Tibial nerve (tissue), 4 donors: ENCODE data around the gene NDRG2. TPM values are rescaled to one million over a fixed set of nuclear protein-coding genes. Genes with fewer than 3 reads are reported as not detected.

ENCODE experiments used
- DNase-seq, 2 donors: peaks; one replicate each; pipeline ENCODE4 v3.0.0-alpha.2; 2019; ENCODE audit warnings: low spot score in 2 of 2
- H3K27ac ChIP-seq, 4 donors: fragments of 200-600 bp; sonication (generic) in 3 of 4; one replicate each; pipeline ENCODE4 v1.5.1; 2017 to 2019; ENCODE audit warnings: mild to moderate bottlenecking in 1 of 4
- H3K27me3 ChIP-seq, 2 donors: fragments of 200-600 bp; sonication (generic) in 1 of 2; one replicate each; pipeline versions ENCODE4 v1.5.1 to v1.6.0; 2017 to 2019
- H3K36me3 ChIP-seq, 3 donors: fragments of 200-600 bp; sonication (generic); one replicate each; pipeline ENCODE4 v1.5.1; 2018 to 2019
- H3K4me1 ChIP-seq, 4 donors: fragments of 200-600 bp; sonication (generic) in 3 of 4; one replicate each; pipeline ENCODE4 v1.5.1; 2017 to 2019
- H3K4me3 ChIP-seq, 4 donors: fragments of 200-600 bp; sonication (generic) in 3 of 4; one replicate each; pipeline ENCODE4 v1.5.1; 2017 to 2019; ENCODE audit warnings: mild to moderate bottlenecking in 1 of 4, moderate library complexity in 1 of 4
- H3K9me3 ChIP-seq, 4 donors: fragments of 200-600 bp; sonication (generic) in 3 of 4; one replicate each; pipeline ENCODE4 v1.5.1; 2017 to 2019
- EP300 ChIP-seq, 2 donors: sonication (generic); formaldehyde crosslinking; IDR thresholded peaks; one replicate each; pipeline ENCODE4 v1.6.1; 2017; ENCODE audit warnings: antibody characterized with exemption in 2 of 2, mild to moderate bottlenecking in 1 of 2
- POLR2A ChIP-seq, 2 donors: fragments of 450-650 bp; IDR thresholded peaks; one replicate each; pipeline ENCODE4 v1.6.1; 2017; ENCODE audit warnings: antibody characterized with exemption in 2 of 2, mild to moderate bottlenecking in 2 of 2, moderate library complexity in 2 of 2
- WGBS, 2 donors: methylation state at CpG; one replicate each; pipeline ENCODE4 v1.1.5; 2018; 5-methylcytosine and 5-hydroxymethylcytosine counted together
- total RNA-seq, 4 donors: library from RNA; depleted of rRNA; stranded (reverse); fragments of >200 nt; gene quantifications; one replicate each; pipeline ENCODE4 v1.1.0, GENCODE V29; 2016
- TF ChIP-seq, protein P1 (sequence below), 5 experiments: fragments of 200-600 bp in 3 of 5; fragments of 450-650 bp in 2 of 5; sonication (generic) in 3 of 5; IDR thresholded peaks; one replicate each; pipeline ENCODE4 v1.5.1; 2016 to 2019; ENCODE audit warnings: antibody characterized with exemption in 5 of 5, mild to moderate bottlenecking in 3 of 5, moderate library complexity in 2 of 5

The NDRG2 gene
- total RNA-seq, 4 donors from 2014 or later = 370 to 971 (median 750) TPM

DNA sequence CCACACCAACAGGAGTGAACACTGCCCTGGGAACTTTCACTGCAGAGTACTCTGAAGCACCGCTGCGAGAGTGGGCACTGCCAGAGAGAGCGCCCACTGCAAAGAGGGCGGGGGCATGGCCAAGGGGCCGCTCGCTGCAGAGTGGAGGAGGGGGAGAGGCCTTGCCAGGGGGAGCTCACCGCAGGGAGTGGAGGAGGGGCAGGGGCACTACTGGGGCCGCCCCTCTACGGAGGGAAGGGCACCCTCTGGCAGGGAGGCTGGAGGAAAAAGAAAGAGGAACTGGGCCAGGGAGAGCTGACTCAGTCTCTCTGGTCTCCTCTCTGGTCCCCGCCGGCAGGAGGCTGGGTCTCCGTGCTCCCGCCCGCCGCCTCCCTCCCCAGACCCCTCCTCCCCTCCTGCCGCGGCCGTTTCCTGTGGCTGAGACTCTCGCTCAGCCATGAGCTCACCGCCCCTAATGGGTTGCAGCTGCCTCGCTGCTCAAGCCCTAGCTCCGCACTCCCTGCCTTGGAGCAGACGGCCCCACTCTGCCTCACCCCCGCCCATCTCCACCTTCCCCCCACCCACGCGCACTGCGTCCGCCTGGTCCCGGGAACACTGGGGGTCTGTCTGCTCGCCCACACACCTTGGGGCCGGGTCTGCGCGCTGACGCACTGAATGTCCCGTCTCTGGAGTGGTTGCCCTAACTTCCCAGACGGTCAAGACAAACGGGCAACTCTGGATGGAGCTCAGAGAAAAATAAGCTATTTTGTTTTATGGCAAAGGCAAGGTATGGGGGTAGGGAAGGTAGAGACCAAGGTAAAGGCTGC lies 46.6 kb upstream of the NDRG2 start:
- peak overlapping the region; percentile 54 to 88 (median 74) for H3K4me3 ChIP-seq
- 1% methylated on average over 36 to 37 of the region's 37 CpGs for WGBS, 2 donors
- H3K27ac ChIP-seq = peak overlapping the region; percentile 81 to 97 (median 94)
- peaks cover 0 to 61% (median 34%) of the 10 kb centered on the region in 4 donors for H3K4me1 ChIP-seq
- no peaks in the 10 kb centered on the region for H3K27me3 ChIP-seq
- peaks cover 0 to 27% (median 0%) of the 10 kb centered on the region in 3 donors for H3K36me3 ChIP-seq
- H3K9me3 ChIP-seq = no peaks in the 10 kb centered on the region
- DNase-seq = peak; percentile 70 to 73
- TF ChIP-seq EP300 (IDR thresholded peaks at IDR 0.05) = peak in 1 of 2 donors; percentile 58
- TF ChIP-seq, protein P1, sequence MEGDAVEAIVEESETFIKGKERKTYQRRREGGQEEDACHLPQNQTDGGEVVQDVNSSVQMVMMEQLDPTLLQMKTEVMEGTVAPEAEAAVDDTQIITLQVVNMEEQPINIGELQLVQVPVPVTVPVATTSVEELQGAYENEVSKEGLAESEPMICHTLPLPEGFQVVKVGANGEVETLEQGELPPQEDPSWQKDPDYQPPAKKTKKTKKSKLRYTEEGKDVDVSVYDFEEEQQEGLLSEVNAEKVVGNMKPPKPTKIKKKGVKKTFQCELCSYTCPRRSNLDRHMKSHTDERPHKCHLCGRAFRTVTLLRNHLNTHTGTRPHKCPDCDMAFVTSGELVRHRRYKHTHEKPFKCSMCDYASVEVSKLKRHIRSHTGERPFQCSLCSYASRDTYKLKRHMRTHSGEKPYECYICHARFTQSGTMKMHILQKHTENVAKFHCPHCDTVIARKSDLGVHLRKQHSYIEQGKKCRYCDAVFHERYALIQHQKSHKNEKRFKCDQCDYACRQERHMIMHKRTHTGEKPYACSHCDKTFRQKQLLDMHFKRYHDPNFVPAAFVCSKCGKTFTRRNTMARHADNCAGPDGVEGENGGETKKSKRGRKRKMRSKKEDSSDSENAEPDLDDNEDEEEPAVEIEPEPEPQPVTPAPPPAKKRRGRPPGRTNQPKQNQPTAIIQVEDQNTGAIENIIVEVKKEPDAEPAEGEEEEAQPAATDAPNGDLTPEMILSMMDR (IDR thresholded peaks at IDR 0.05) = peak in 2 of 5 experiments; percentile 10 to 11
- peak in 1 of 2 donors; percentile 23 for TF ChIP-seq POLR2A (IDR thresholded peaks at IDR 0.05)

DNA sequence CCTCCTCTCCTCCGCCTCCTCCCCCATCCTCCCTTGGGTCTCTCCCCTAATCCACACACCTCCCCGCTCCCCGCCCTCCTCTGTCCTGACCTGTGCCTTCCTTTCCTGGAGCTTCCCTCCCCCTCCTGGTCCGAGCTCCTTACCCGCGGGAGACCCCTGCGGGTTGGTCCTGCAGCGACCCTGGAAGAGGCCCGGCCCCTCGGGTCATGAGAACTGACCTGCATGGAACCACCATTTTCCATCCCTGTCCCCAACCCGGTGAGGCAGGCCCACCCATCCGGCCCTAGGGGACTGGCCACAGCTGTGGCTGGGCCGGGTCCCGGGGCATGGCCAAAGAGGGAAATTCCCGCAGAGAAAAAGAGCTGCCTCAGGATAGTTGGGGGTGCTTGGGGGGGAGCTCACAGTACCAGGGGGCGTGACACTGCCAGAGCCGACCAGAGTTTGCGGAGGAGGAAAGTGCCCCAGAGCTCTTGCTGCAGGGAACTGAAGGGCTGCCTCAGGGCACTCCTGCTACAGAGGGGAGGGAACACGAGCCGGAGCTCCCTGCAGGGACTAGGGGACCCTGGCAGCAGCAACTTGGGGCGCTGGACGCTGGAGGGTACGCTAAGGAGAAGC lies 45.9 kb upstream of the NDRG2 start:
- DNase-seq = peak in 1 of 2 donors; percentile 38
- Histone ChIP-seq H3K36me3 (peaks cover 0 to 20% (median 0%) of the 10 kb centered on the region in 3 donors), H3K4me3 (peak overlapping the region; percentile 54 to 88 (median 74)), H3K9me3 (no peaks in the 10 kb centered on the region), H3K27me3 (no peaks in the 10 kb centered on the region), H3K4me1 (peaks cover 0 to 61% (median 34%) of the 10 kb centered on the region in 4 donors), H3K27ac (peak overlapping the region; percentile 81 to 97 (median 94))
- TF ChIP-seq, protein P1 (IDR thresholded peaks at IDR 0.05) = no peak
- TF ChIP-seq EP300 (IDR thresholded peaks at IDR 0.05) (no peak), POLR2A (IDR thresholded peaks at IDR 0.05) (no peak)
- 0 to 1% methylated on average over 23 of the region's 23 CpGs for WGBS, 2 donors

DNA sequence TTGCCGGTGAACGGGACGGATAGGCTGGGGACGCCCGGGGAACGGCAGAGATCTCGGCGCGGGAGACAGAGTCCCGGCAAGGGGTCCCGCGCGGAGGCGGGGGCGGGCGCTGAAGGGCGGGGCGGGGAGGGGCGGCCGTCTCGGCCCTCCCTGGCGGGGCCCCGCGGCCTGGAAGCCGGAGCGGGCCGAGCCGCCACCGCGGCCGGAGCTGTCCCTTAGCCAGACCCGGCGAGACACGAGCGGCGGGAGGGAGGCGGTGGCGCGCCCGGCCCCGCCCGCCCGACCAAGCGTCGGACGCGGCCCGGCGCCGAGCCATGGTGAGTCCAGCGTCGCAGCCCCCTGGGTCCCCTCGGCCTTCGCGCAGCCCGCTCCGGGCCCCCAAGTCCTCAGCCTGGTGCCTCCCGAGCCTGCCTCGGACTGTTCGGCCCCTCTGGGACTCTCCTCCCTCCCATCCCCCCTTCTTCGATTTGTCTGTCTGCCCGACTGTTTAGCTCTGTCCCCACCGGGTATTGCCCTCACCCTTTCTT lies 45.3 kb upstream of the NDRG2 start, which contains the start of gene ARHGEF40:
Gene ARHGEF40, plus strand, starts transcription at position 222 of the 527 bp plus-strand sequence. Its CDS starts 93 bp downstream, at position 315.
- Histone ChIP-seq H3K4me1 (peaks cover 0 to 56% (median 34%) of the 10 kb centered on the region in 4 donors), H3K27ac (peak within 1 kb of the TSS; percentile 81 to 97 (median 94)), H3K4me3 (peak within 1 kb of the TSS; percentile 54 to 88 (median 74)), H3K9me3 (no peaks in the 10 kb centered on the region), H3K36me3 (peaks cover 0 to 14% (median 0%) of the 10 kb centered on the region in 3 donors), H3K27me3 (no peaks in the 10 kb centered on the region)
- WGBS, 2 donors = 2% methylated on average over 21 to 23 of the region's 63 CpGs
- no peak for TF ChIP-seq EP300 (IDR thresholded peaks at IDR 0.05)
- TF ChIP-seq POLR2A (IDR thresholded peaks at IDR 0.05) = peak in 1 of 2 donors; percentile 45
- peak; percentile 20 to 46 for DNase-seq

DNA sequence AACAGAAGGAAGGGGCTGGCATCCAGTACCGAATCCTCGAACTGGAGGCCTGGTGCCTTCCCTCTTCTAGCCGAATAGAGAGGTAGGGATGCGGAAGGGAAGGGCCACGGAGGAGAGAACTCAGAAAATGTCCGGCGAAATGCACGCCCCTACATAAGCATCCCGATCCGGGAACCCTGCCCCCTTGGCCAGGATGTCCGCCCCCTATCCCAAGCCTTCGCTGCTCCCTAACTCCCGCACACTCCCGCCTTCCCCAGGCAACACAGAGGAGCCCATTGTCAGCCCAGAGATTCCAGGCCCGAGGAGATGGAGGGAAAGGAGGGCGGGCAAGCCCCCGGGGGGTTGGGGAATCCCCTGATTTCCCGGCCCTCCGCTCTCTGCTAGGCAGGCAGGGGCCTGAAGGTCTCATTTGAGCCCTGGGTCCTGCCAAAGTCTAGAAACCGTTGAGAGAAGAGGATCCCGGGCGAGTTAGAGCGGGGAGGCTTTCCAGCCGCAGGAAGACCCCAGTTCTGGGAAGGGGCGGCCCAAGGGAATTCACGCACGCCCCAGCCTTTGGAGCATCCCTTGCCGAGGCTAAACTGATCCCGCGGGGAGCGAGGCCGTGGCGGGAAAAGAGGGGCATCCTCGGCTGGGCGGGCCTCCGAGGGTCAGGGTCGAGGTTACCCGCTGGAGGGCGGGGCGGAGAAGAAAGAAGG lies 44.7 kb upstream of the NDRG2 start:
- Histone ChIP-seq H3K27me3 (no peaks in the 10 kb centered on the region), H3K4me1 (peaks cover 0 to 50% (median 32%) of the 10 kb centered on the region in 4 donors)

More for the DNA sequence above, 44.7 kb upstream of the NDRG2 start:
- Histone ChIP-seq H3K27ac (peak overlapping the region; percentile 81 to 97 (median 94)), H3K9me3 (no peaks in the 10 kb centered on the region), H3K36me3 (peaks cover 0 to 8% (median 0%) of the 10 kb centered on the region in 3 donors), H3K4me3 (peak overlapping the region; percentile 54 to 88 (median 74))
- DNase-seq = peak in 1 of 2 donors; percentile 39
- TF ChIP-seq, protein P1 (IDR thresholded peaks at IDR 0.05) = peak in 2 of 5 experiments; percentile 7 to 13
- TF ChIP-seq EP300 (IDR thresholded peaks at IDR 0.05) = peak in 1 of 2 donors; percentile 67
- TF ChIP-seq POLR2A (IDR thresholded peaks at IDR 0.05) = no peak
- WGBS, 2 donors = 1% methylated on average over 32 to 36 of the region's 40 CpGs
